ENCODE measurements around the gene CDK4. TPM values are rescaled to one million over a fixed set of nuclear protein-coding genes. Genes with fewer than 3 reads are reported as not detected.

Gene CDK4
- total and polyA plus RNA-seq, 2 of the 13 experiments (the other 11 are each of a cell fraction or from before 2014, with no cell fraction given): 191 to 209 TPM

DNA sequence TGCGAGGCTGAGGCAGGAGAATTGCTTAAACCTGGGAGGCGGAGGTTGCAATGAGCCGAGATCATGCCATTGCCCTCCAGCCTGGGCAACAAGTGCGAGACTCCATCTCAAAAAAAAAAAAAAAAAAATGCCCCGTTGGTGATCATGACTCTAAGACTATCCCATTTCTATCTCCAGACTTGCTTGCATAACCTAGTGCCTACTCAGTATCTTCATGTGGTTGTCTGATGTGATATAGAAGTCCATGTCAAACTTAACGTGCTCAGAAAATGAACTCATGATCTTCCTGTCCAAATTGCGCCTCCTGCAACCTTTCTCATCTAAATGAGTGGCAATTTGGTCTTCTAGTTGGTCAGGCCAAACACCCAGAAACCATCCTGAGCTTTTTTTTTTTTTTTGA, 25.8 kb upstream of the CDK4 start (continued):
- TF ChIP-seq ZNF839 (CRISPR knock-in tag; IDR thresholded peaks at IDR 0.05; ENCODE audit: borderline replicate concordance): no peak
- no peak for TF ChIP-seq ZNF558 (CRISPR knock-in tag; IDR thresholded peaks at IDR 0.05; ENCODE audit: borderline replicate concordance)
- TF ChIP-seq RORA (CRISPR knock-in tag; IDR thresholded peaks at IDR 0.05): no peak
- TF ChIP-seq ZNF333 (CRISPR knock-in tag; IDR thresholded peaks at IDR 0.05; ENCODE audit: borderline replicate concordance): no peak

DNA sequence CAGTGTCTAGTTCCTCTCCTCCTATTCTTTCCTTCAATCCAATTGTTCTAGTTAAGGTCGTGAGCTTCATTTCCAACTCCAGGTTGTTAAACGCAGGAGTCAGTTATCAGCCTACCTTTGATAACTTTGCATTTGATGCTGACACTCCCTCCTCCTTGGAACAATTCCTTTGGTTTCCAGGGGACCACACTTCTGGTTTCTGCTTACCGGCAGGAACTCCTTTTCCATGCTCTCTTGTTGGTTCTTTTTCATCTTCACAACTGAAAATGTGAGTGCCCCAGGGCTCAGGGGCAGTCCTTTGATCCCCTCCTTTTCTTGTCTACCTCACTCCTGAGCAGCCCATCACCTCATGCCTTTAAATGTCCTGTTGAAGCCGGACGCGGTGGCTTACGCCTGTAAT, 25.3 kb upstream of the CDK4 start:
- no TSS peak for BruUV-seq (replicated peaks)
- TF ChIP-seq, protein P1, sequence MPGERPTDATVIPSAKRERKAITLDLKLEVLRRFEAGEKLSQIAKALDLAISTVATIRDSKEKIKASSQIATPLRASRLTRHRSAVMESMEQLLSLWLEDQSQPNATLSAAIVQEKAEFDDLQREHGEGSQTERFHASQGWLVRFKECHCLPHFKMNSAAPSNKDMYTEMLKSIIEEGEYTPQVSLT (CRISPR knock-in tag; IDR thresholded peaks at IDR 0.05; ENCODE audit: borderline replicate concordance, low read depth): no peak
- TF ChIP-seq RELA (CRISPR knock-in tag; IDR thresholded peaks at IDR 0.05): no peak
- TF ChIP-seq ZNF891 (CRISPR knock-in tag; IDR thresholded peaks at IDR 0.05): no peak
- TF ChIP-seq ELF3 (CRISPR knock-in tag; IDR thresholded peaks at IDR 0.05): no peak
- TF ChIP-seq MIER2 (CRISPR knock-in tag; IDR thresholded peaks at IDR 0.05): no peak
- no peak for TF ChIP-seq ZNF780A (CRISPR knock-in tag; IDR thresholded peaks at IDR 0.05)
- no peak for TF ChIP-seq ZNF460 (CRISPR knock-in tag; IDR thresholded peaks at IDR 0.05; ENCODE audit: borderline replicate concordance)
- TF ChIP-seq SIN3A (IDR thresholded peaks at IDR 0.05; ENCODE audit: borderline replicate concordance, low read depth, low read length): no peak
- TF ChIP-seq ZNF589 (CRISPR knock-in tag; conservative IDR thresholded peaks at IDR 0.05): no peak
- TF ChIP-seq, protein P2, sequence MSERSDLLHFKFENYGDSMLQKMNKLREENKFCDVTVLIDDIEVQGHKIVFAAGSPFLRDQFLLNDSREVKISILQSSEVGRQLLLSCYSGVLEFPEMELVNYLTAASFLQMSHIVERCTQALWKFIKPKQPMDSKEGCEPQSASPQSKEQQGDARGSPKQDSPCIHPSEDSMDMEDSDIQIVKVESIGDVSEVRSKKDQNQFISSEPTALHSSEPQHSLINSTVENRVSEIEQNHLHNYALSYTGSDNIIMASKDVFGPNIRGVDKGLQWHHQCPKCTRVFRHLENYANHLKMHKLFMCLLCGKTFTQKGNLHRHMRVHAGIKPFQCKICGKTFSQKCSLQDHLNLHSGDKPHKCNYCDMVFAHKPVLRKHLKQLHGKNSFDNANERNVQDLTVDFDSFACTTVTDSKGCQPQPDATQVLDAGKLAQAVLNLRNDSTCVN (CRISPR knock-in tag; IDR thresholded peaks at IDR 0.05; ENCODE audit: borderline replicate concordance): no peak
- TF ChIP-seq PHF20 (CRISPR knock-in tag; IDR thresholded peaks at IDR 0.05): no peak
- TF ChIP-seq, protein P3, sequence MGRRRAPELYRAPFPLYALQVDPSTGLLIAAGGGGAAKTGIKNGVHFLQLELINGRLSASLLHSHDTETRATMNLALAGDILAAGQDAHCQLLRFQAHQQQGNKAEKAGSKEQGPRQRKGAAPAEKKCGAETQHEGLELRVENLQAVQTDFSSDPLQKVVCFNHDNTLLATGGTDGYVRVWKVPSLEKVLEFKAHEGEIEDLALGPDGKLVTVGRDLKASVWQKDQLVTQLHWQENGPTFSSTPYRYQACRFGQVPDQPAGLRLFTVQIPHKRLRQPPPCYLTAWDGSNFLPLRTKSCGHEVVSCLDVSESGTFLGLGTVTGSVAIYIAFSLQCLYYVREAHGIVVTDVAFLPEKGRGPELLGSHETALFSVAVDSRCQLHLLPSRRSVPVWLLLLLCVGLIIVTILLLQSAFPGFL (CRISPR knock-in tag; IDR thresholded peaks at IDR 0.05): no peak
- no peak for TF ChIP-seq ZNF550 (CRISPR knock-in tag; IDR thresholded peaks at IDR 0.05; ENCODE audit: borderline replicate concordance)
- no peak for TF ChIP-seq ZNF775 (CRISPR knock-in tag; IDR thresholded peaks at IDR 0.05; ENCODE audit: borderline replicate concordance)
- TF ChIP-seq GLI4 (CRISPR knock-in tag; IDR thresholded peaks at IDR 0.05; ENCODE audit: borderline replicate concordance): no peak
- TF ChIP-seq HDAC1 (CRISPR knock-in tag; IDR thresholded peaks at IDR 0.05): no peak
- TF ChIP-seq ETV5 (CRISPR knock-in tag; IDR thresholded peaks at IDR 0.05; ENCODE audit: borderline replicate concordance): no peak
- in situ Hi-C loops (cut with HindIII; ENCODE audit: extremely low pct_ligation_motif_present, low pct_unique_long_range_greater_than_20kb): no loop called here
- intact Hi-C loops (cut with micrococcal nuclease; ENCODE audit: unreplicated experiment): no loop called here
- Histone ChIP-seq H2AFZ (ENCODE audit: low read length) (no peak overlapping the region), H3K9ac (ENCODE audit: insufficient read depth, low read depth, low read length) (no peak overlapping the region), H3K4me3 (replicated peaks in 1 of 3; ENCODE audit: insufficient read depth in 1 of 3, low read depth in 2 of 3, low read length in 3 of 3) (no peak overlapping the region), H3K27ac (ENCODE audit: extremely low read length, insufficient read depth, low read length) (no peak overlapping the region), H4K20me1 (ENCODE audit: insufficient read depth, low read length) (no peaks in the 10 kb centered on the region), H3K36me3 (replicated peaks in 1 of 2; ENCODE audit: control insufficient read depth in 1 of 2, insufficient read depth in 2 of 2, low read length in 2 of 2) (peaks cover 4 to 7% of the 10 kb centered on the region in 2 experiments; a peak in 4 of 5 replicates), H3K4me2 (ENCODE audit: low read depth, low read length) (no peak overlapping the region), H3K9me3 (ENCODE audit: low read length) (no peaks in the 10 kb centered on the region), H3K79me2 (ENCODE audit: insufficient read depth, low read length) (peaks cover 4% of the 10 kb centered on the region), H3K4me1 (ENCODE audit: insufficient read depth, low read length) (peaks cover 18% of the 10 kb centered on the region), H3K27me3 (ENCODE audit: control insufficient read depth in 1 of 2, insufficient read depth in 2 of 2, low read length in 2 of 2) (no peaks in the 10 kb centered on the region; a peak in 1 of 5 replicates)
- WGBS (ENCODE audit: low lambda C conversion rate): 98% methylated on average over 7 of the region's 7 CpGs
- CTCF ChIA-PET (ENCODE audit: low intra/inter-chr PET ratio, low total read pairs): no interaction called here
- no peak for DNase-seq (ENCODE audit: low spot score)
- POLR2A ChIA-PET: no interaction called here
- no peak for ATAC-seq
- FAIRE-seq: no peak
